DOHH2 (cell line): ENCODE results near the gene PLA2G2E.

Source experiments
- H3F3A ChIP-seq: fragments of 200-600 bp; sonication (generic), shearing (Covaris generic); 2 replicates; pipeline ENCODE4 v1.6.0; 2016; ENCODE audit warnings: antibody characterized with exemption, mild to moderate bottlenecking; ENCODE audit not compliant: control insufficient read depth, insufficient read depth
- H3K27ac ChIP-seq: fragments of 200-600 bp; sonication (generic); 2 replicates; pipeline ENCODE4 v1.5.1; 2014; ENCODE audit warnings: low read depth, mild to moderate bottlenecking, low read length, moderate library complexity
- H3K27me3 ChIP-seq: fragments of 200-600 bp; sonication (generic); 2 replicates; pipeline ENCODE4 v1.6.1; 2014; ENCODE audit warnings: mild to moderate bottlenecking, low read length, mixed read lengths; ENCODE audit not compliant: control insufficient read depth
- H3K36me3 ChIP-seq: fragments of 200-600 bp; sonication (generic); 2 replicates; pipeline ENCODE4 v1.6.1; 2014; ENCODE audit warnings: mild to moderate bottlenecking, low read length, moderate library complexity, mixed read lengths; ENCODE audit not compliant: control insufficient read depth
- H3K4me1 ChIP-seq: fragments of 200-600 bp; sonication (generic); 2 replicates; pipeline ENCODE4 v1.6.1; 2014; ENCODE audit warnings: mild to moderate bottlenecking, low read length, mixed read lengths; ENCODE audit not compliant: control insufficient read depth
- H3K4me2 ChIP-seq: fragments of 200-600 bp; sonication (generic); 2 replicates; pipeline ENCODE4 v1.6.0; 2014; ENCODE audit warnings: mild to moderate bottlenecking, low read length, moderate library complexity
- H3K4me3 ChIP-seq: fragments of 200-600 bp; sonication (generic); 2 replicates; pipeline ENCODE4 v1.5.1; 2014; ENCODE audit warnings: mild to moderate bottlenecking, low read length, mixed read lengths
- H3K79me2 ChIP-seq: fragments of 200-600 bp; sonication (generic); 2 replicates; pipeline ENCODE4 v1.6.1; 2014; ENCODE audit warnings: mild to moderate bottlenecking, low read length, mixed read lengths; ENCODE audit not compliant: control insufficient read depth
- H3K9me2 ChIP-seq: fragments of 200-600 bp; sonication (generic); replicated peaks from 2 replicates; pipeline ENCODE4 v1.6.1; 2014; ENCODE audit warnings: mild to moderate bottlenecking, low read length, mixed read lengths; ENCODE audit not compliant: control insufficient read depth
- H3K9me3 ChIP-seq: fragments of 200-600 bp; sonication (generic); 2 replicates; pipeline ENCODE4 v1.6.1; 2014; ENCODE audit warnings: antibody characterized with exemption, low read length, mixed read lengths; ENCODE audit not compliant: control insufficient read depth, insufficient read depth
- H4K20me1 ChIP-seq: fragments of 200-600 bp; sonication (generic); 2 replicates; pipeline ENCODE4 v1.6.0; 2014; ENCODE audit warnings: low read depth, mild to moderate bottlenecking, antibody characterized with exemption, low read length, moderate library complexity; ENCODE audit not compliant: control insufficient read depth, insufficient read depth
- CTCF ChIP-seq: fragments of 200-600 bp; sonication (generic); IDR thresholded peaks from one replicate; pipeline ENCODE4 v1.5.1; 2014; ENCODE audit warnings: antibody characterized with exemption, mild to moderate bottlenecking, low read depth, low read length; ENCODE audit not compliant: poor library complexity, severe bottlenecking
- EZH2phosphoT487 ChIP-seq: fragments of 200-600 bp; sonication (generic); IDR thresholded peaks from 2 replicates; pipeline ENCODE4 v1.6.1; 2017; ENCODE audit warnings: borderline replicate concordance, mild to moderate bottlenecking, antibody characterized with exemption, low read length, moderate library complexity, mixed read lengths

PLA2G2E gene

GRCh38 chr1:19957779-19958178 lies 34.4 kb upstream of the PLA2G2E start:
- no peaks in the 10 kb centered on the region for H3K36me3 ChIP-seq
- H4K20me1 ChIP-seq: no peaks in the 10 kb centered on the region
- no peak overlapping the region for H3K27ac ChIP-seq
- H3K4me2 ChIP-seq: no peak overlapping the region
- no peaks in the 10 kb centered on the region for H3K79me2 ChIP-seq
- TF ChIP-seq EZH2phosphoT487 (no peak), CTCF (no peak)
- no peaks in the 10 kb centered on the region for H3K9me2 ChIP-seq
- H3K4me1 ChIP-seq: peaks cover 7% of the 10 kb centered on the region
- peaks cover 5% of the 10 kb centered on the region for H3K27me3 ChIP-seq
- no peak overlapping the region for H3K4me3 ChIP-seq
- peaks cover 6% of the 10 kb centered on the region; the same call in 1 of the 2 replicates for H3K9me3 ChIP-seq
- H3F3A ChIP-seq: no peaks in the 10 kb centered on the region

DNA sequence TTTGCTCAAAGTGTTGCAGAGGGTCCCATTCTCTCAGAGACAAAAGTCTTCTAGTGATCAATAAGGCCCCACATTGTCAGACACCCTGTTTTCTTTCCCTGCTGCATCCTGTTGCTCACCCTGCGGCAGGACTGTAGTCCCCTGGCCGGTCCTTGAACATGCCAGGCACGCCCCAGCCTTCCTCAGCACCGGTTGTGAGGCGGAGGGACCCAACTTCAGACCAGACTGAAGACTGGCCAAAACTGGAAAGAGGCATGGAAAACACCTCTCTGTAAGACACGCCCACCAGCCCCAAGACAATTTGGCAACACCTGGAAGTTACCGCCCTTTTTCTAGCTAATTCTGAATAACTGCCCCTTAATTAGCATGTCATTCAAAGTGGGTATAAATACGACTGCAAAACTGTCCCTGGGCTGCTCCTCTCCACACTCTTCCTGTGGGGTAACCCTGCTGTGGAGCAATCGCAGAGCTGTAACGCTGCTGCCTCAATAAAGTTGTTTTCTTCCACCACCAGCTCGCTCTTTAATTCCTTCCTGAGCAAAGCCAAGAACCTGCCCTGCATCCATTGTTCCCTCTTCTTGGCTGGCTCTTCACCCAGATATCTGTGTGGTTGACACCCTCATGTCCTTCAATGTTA lies 32.2 kb upstream of the PLA2G2E start:
- peaks cover 6% of the 10 kb centered on the region; the same call in 1 of the 2 replicates for H3K9me3 ChIP-seq
- H3K27me3 ChIP-seq: peaks cover 2% of the 10 kb centered on the region; the same call in 1 of the 2 replicates
- no peak overlapping the region for H3K27ac ChIP-seq
- TF ChIP-seq EZH2phosphoT487 (no peak), CTCF (no peak)
- no peak overlapping the region for H3K4me2 ChIP-seq
- peaks cover 3% of the 10 kb centered on the region for H3K4me1 ChIP-seq
- H3K4me3 ChIP-seq: no peak overlapping the region
- H3K36me3 ChIP-seq: no peaks in the 10 kb centered on the region
- no peaks in the 10 kb centered on the region for H3K79me2 ChIP-seq
- H4K20me1 ChIP-seq: no peaks in the 10 kb centered on the region
- H3K9me2 ChIP-seq: no peaks in the 10 kb centered on the region
- H3F3A ChIP-seq: no peaks in the 10 kb centered on the region

- H3K27ac ChIP-seq: no peak overlapping the region
- no peak overlapping the region for H3K4me3 ChIP-seq
- H3K4me2 ChIP-seq: no peak overlapping the region
- peaks cover 2% of the 10 kb centered on the region; the same call in 1 of the 2 replicates for H3K27me3 ChIP-seq
- no peaks in the 10 kb centered on the region for H4K20me1 ChIP-seq
- no peaks in the 10 kb centered on the region for H3K9me2 ChIP-seq
- H3K9me3 ChIP-seq: peaks cover 6% of the 10 kb centered on the region; the same call in 1 of the 2 replicates
- no peaks in the 10 kb centered on the region for H3F3A ChIP-seq
- no peaks in the 10 kb centered on the region for H3K79me2 ChIP-seq
- H3K4me1 ChIP-seq: no peaks in the 10 kb centered on the region
- no peak for TF ChIP-seq EZH2phosphoT487
- no peak for TF ChIP-seq CTCF
- H3K36me3 ChIP-seq: no peaks in the 10 kb centered on the region
Observed at GRCh38 chr1:19954059-19954458, 30.6 kb upstream of the PLA2G2E start.
